Fibroblast of lung (primary cell): ENCODE measurements around the gene NOVA2. TPM values are rescaled to one million over a fixed set of nuclear protein-coding genes. Genes with fewer than 3 reads are reported as not detected.

Experiments
- DNase-seq, 2 donors: peaks; one replicate each; pipeline versions ENCODE4 v3.0.0 to v3.0.0-alpha.2; 2010; ENCODE audit warnings: low read depth in 2 of 2
- H2AFZ ChIP-seq: 2 replicates; pipeline ENCODE4 v1.5.1; 2012; ENCODE audit warnings: low read length, control low read depth, inconsistent platforms
- H3K27ac ChIP-seq: 2 replicates; pipeline ENCODE4 v1.5.1; 2011; ENCODE audit warnings: low read length, control low read depth; ENCODE audit not compliant: insufficient read depth
- H3K27me3 ChIP-seq: 2 replicates; pipeline ENCODE4 v1.5.1; 2011; ENCODE audit warnings: mild to moderate bottlenecking, low read length; ENCODE audit not compliant: control insufficient read depth, insufficient read depth
- H3K36me3 ChIP-seq: 2 replicates; pipeline ENCODE4 v1.5.1; 2011; ENCODE audit warnings: low read length; ENCODE audit not compliant: control insufficient read depth, insufficient read depth
- H3K4me1 ChIP-seq: 2 replicates; pipeline ENCODE4 v1.5.1; 2011; ENCODE audit warnings: low read length; ENCODE audit not compliant: control insufficient read depth, insufficient read depth; ENCODE audit errors: extremely low read depth
- H3K4me2 ChIP-seq: 2 replicates; pipeline ENCODE4 v1.5.1; 2011; ENCODE audit warnings: low read length, control low read depth; ENCODE audit not compliant: insufficient read depth; ENCODE audit errors: extremely low read depth
- H3K4me3 ChIP-seq, 4 experiments: fragments of 200-600 bp in 1 of 4; sonication (generic) in 1 of 4; replicated peaks in 1 of 4; 2 replicates each; pipeline ENCODE4 v1.5.1; 2011 to 2016; ENCODE audit warnings: low read length in 4 of 4, low read depth in 3 of 4, mild to moderate bottlenecking in 3 of 4, control low read depth in 2 of 4, inconsistent platforms in 1 of 4, mixed read lengths in 1 of 4; ENCODE audit not compliant: insufficient read depth in 1 of 4; ENCODE audit errors: control extremely low read depth in 1 of 4
- H3K79me2 ChIP-seq: 2 replicates; pipeline ENCODE4 v1.5.1; 2012; ENCODE audit warnings: mild to moderate bottlenecking, low read length, inconsistent platforms; ENCODE audit not compliant: control insufficient read depth, insufficient read depth
- H3K9ac ChIP-seq: 2 replicates; pipeline ENCODE4 v1.5.1; 2011; ENCODE audit warnings: mild to moderate bottlenecking, low read length, control low read depth; ENCODE audit not compliant: insufficient read depth
- H3K9me3 ChIP-seq: 2 replicates; pipeline ENCODE4 v1.5.1; 2012; ENCODE audit warnings: low read depth, low read length; ENCODE audit not compliant: control insufficient read depth, insufficient read depth
- H4K20me1 ChIP-seq: 2 replicates; pipeline ENCODE4 v1.5.1; 2011; ENCODE audit warnings: low read length; ENCODE audit not compliant: control insufficient read depth, insufficient read depth; ENCODE audit errors: extremely low read depth
- EZH2 ChIP-seq: IDR thresholded peaks from 2 replicates; pipeline ENCODE4 v1.5.1; 2012; ENCODE audit warnings: low read length, control low read depth, mild to moderate bottlenecking; ENCODE audit errors: missing control alignments
- polyA plus RNA-seq, 2 donors: library from polyadenylated mRNA; depleted of rRNA in 1 of 2; stranded (reverse) in 1 of 2; unstranded in 1 of 2; fragments of >200 nt; gene quantifications; 2 replicates each; pipeline ENCODE4 v1.2.1, GENCODE V29; 2011 to 2012; ENCODE audit warnings: missing spikeins in 1 of 2
- total RNA-seq: library from RNA; depleted of rRNA; stranded (reverse); fragments of >200 nt; gene quantifications from 2 replicates; pipeline ENCODE4 v1.2.1, GENCODE V29; 2014
- TF ChIP-seq, protein P1 (sequence below), 2 donors: IDR thresholded peaks in 1 of 2; conservative IDR thresholded peaks in 1 of 2; 1 replicate in 1 of 2; 2 replicates in 1 of 2; pipeline ENCODE4 v1.5.1; 2011 to 2012; ENCODE audit warnings: low read length in 2 of 2, control low read depth in 1 of 2, inconsistent platforms in 1 of 2, low read depth in 1 of 2, mild to moderate bottlenecking in 1 of 2

Gene NOVA2
- total and polyA plus RNA-seq, 2 donors (not counting 1 experiment from before 2014, with no cell fraction given): 0.01 TPM; not detected in 1

DNA sequence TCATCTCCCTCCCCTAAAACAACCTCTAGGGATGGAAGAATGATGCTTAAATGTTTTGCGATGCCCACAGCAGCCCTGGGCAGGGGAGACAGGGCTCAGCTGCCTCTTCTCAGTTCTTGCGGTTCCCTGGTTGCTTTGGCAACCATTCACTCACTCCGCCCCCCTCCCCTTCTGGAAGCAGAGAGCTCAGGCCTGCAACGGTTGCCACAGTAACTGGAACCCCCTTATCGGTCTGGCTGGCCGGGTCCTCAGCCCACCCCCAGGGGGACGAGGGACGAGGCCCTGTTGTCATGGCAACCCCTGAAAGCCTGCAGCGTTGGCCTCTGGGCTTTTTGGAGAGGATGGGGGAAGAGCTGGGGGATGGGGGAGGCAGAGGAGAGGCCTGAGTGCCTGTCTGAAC lies 19.5 kb downstream of the NOVA2 start:
- no peaks in the 10 kb centered on the region for H4K20me1 ChIP-seq
- no peaks in the 10 kb centered on the region for H3K9me3 ChIP-seq
- no peak overlapping the region for H3K9ac ChIP-seq
- H3K27ac ChIP-seq: no peak overlapping the region
- DNase-seq: peak in 1 of 2 donors; percentile 63
- H2AFZ ChIP-seq: no peak overlapping the region
- TF ChIP-seq, protein P1, sequence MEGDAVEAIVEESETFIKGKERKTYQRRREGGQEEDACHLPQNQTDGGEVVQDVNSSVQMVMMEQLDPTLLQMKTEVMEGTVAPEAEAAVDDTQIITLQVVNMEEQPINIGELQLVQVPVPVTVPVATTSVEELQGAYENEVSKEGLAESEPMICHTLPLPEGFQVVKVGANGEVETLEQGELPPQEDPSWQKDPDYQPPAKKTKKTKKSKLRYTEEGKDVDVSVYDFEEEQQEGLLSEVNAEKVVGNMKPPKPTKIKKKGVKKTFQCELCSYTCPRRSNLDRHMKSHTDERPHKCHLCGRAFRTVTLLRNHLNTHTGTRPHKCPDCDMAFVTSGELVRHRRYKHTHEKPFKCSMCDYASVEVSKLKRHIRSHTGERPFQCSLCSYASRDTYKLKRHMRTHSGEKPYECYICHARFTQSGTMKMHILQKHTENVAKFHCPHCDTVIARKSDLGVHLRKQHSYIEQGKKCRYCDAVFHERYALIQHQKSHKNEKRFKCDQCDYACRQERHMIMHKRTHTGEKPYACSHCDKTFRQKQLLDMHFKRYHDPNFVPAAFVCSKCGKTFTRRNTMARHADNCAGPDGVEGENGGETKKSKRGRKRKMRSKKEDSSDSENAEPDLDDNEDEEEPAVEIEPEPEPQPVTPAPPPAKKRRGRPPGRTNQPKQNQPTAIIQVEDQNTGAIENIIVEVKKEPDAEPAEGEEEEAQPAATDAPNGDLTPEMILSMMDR (conservative IDR thresholded peaks at IDR 0.05 in 1 of 2, IDR thresholded peaks at IDR 0.05 in 1 of 2; ENCODE audit: low read depth in 1 of 2, low read length in 2 of 2): no peak
- TF ChIP-seq EZH2: no peak
- H3K4me3 ChIP-seq: no peak overlapping the region
- H3K36me3 ChIP-seq: no peaks in the 10 kb centered on the region
- H3K79me2 ChIP-seq: no peaks in the 10 kb centered on the region
- H3K27me3 ChIP-seq: no peaks in the 10 kb centered on the region
- no peaks in the 10 kb centered on the region for H3K4me1 ChIP-seq
- H3K4me2 ChIP-seq: no peak overlapping the region

DNA sequence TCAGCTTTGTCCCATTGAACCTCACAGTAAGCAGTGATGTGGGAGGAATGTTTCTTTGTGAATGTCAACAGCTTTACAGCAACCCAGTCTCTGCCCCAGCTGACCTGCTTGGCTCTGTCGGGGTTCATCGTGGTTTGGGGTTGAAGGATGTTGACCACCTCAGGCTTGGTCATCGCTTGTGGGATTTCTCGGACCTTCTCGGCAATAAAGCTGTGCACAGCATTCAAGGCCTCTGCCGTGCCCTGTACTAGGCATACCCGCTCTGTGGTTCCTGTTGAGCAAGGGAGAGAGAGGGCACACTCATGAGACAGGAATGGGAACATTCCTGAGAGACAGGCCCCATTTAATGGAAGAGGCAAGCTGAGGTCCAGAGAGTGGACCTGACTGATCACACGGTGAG lies 20.0 kb downstream of the NOVA2 start:
- Histone ChIP-seq H2AFZ (no peak overlapping the region), H3K9ac (no peak overlapping the region), H3K79me2 (no peaks in the 10 kb centered on the region), H3K4me2 (no peak overlapping the region), H3K4me1 (no peaks in the 10 kb centered on the region), H4K20me1 (no peaks in the 10 kb centered on the region), H3K4me3 (no peak overlapping the region), H3K27me3 (no peaks in the 10 kb centered on the region), H3K36me3 (no peaks in the 10 kb centered on the region), H3K9me3 (no peaks in the 10 kb centered on the region), H3K27ac (no peak overlapping the region)
- TF ChIP-seq, protein P1 (conservative IDR thresholded peaks at IDR 0.05 in 1 of 2, IDR thresholded peaks at IDR 0.05 in 1 of 2; ENCODE audit: low read depth in 1 of 2, low read length in 2 of 2): no peak
- no peak for TF ChIP-seq EZH2
- peak in 1 of 2 donors; percentile 76 for DNase-seq

DNA sequence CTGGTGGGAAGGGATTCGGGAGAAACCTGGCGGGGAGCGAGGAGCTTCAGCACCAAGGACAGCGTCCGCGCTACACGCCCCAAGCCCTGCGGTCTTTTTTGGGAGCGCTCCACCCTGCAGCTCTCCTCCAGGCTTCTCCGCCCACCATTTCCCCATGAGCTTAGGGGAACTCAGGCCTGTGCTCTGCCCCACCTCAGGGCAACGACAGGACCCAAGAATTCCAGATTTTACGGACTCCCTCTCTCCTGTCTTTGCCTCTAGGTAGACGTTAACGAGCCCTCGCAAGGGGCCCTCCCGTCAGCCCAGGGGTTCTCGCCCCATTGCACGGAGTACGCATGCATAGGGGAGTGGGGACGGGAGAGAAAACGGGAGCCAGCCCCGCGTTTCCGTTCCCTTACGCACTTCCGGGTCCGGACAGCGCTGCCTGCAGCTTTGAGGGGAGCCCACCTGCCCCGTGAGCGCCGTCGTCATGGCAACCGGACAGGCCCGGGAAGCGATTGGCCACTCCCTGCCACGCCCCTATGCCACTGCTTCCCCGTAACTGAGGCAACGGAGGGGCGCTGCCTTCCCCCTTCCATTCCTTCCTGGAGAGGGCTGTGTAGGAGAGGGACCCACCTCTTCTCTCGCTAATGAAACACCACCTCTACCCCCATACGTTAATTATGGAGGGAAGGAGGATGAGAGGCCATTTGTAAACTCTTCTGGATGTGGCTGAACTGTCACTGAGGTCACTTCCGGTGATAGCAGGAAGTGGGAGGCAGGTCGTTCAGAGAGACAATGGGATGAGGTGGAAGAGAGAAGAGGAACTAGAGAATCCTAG lies 20.8 kb downstream of the NOVA2 start:
- no peaks in the 10 kb centered on the region for H3K4me1 ChIP-seq
- H3K27ac ChIP-seq: no peak overlapping the region
- DNase-seq: peak; percentile 19 to 51
- H3K4me3 ChIP-seq: peak overlapping the region in 2 of 4 experiments; percentile 8 to 34
- H3K9me3 ChIP-seq: no peaks in the 10 kb centered on the region
- no peaks in the 10 kb centered on the region for H3K79me2 ChIP-seq
- peak overlapping the region; percentile 59 for H3K4me2 ChIP-seq
- TF ChIP-seq EZH2: no peak
- TF ChIP-seq, protein P1 (conservative IDR thresholded peaks at IDR 0.05 in 1 of 2, IDR thresholded peaks at IDR 0.05 in 1 of 2; ENCODE audit: low read depth in 1 of 2, low read length in 2 of 2): no peak
- no peaks in the 10 kb centered on the region for H3K27me3 ChIP-seq
- H2AFZ ChIP-seq: no peak overlapping the region
- no peak overlapping the region for H3K9ac ChIP-seq
- no peaks in the 10 kb centered on the region for H3K36me3 ChIP-seq
- H4K20me1 ChIP-seq: no peaks in the 10 kb centered on the region
